NCI-H345 treated with DMSO at 0.1 percent for 48 hours (cell line): Measurements from ENCODE around the gene PPP2R5C.
"Not testable (repeated sequence)": the region's sequence is repeated elsewhere in the genome, so short reads cannot be mapped to it uniquely, and the experiment has no call there.

Experiments used
- DNase-seq: peaks from one replicate; lab custom pipeline; 2025; ENCODE audit not compliant: unreplicated experiment; lab: John Stamatoyannopoulos, UW

PPP2R5C gene

GRCh38 chr14:101726954-101727302 is 34.6 kb upstream of the PPP2R5C start:
- no peak for DNase-seq

- DNase-seq, result no peak
Observed at GRCh38 chr14:101727611-101728366, 33.7 kb upstream of the PPP2R5C start.

GRCh38 chr14:101728367-101728742 is 33.2 kb upstream of the PPP2R5C start:
- DNase-seq, result no peak

DNA sequence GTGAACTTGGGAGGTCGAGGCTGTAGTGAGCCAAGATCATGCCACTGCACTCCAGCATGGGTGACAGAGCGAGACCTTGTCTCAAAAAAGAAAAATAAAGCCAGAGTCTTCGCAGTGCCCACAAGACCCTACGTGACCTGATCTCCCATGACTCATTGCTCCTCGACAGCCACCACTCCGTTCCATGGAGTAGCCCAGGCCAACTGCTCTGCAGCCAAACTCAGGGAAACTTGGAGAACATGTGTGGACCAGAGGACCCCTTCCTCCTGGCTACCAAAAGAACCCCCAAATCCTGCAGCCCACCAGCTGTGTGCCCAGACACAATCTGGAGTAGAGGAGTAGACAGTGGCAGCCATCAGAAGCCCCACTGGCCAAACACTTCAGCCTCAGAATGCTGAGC is 32.1 kb upstream of the PPP2R5C start:
- DNase-seq, result no peak

DNA sequence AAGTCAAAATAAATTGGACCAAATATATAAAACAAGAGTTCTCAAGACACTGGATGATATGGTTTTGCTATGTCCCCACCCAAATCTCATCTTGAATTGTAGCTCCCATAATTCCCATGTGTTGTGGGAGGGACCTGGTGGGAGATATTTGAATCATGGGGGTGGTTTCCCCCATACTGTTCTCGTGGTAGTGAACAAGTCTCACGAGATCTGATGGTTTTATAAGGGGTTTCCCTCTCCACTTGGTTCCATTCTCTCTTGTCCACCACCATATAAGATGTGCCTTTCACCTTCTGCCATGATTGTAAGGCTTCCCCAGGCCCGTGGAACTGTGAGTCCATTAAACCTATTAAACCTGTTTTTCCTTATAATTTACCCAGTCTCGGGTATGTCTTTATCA is 31.4 kb upstream of the PPP2R5C start:
- DNase-seq, result not testable (repeated sequence)

DNA sequence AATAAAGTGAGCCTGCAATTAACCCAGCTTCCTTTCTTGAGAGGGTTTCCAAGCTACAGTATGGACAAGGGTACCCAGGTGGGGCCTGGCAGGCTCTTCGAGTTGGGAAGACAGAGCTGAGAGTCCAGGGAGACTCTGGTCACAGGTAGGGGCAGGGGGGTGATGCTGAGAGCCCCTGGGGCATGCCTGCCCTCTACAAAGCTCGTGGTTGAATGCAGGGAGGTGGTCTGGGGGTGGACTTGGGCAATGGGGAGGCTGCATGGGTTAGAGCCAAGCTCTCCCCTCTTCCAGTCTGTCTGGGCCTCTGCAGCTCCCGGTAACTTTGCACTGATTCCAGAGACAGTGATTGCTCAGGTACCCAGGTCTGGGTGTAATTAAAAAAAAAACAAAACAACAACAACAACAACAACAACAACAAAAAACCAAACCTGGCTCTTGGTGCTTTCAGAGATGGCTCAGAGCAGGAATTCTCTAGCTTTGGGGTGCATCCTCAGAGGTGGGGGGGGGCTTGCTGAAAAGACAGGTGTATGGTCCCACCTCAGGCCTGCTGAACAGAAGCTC is 30.8 kb upstream of the PPP2R5C start:
- DNase-seq, result no peak

DNA sequence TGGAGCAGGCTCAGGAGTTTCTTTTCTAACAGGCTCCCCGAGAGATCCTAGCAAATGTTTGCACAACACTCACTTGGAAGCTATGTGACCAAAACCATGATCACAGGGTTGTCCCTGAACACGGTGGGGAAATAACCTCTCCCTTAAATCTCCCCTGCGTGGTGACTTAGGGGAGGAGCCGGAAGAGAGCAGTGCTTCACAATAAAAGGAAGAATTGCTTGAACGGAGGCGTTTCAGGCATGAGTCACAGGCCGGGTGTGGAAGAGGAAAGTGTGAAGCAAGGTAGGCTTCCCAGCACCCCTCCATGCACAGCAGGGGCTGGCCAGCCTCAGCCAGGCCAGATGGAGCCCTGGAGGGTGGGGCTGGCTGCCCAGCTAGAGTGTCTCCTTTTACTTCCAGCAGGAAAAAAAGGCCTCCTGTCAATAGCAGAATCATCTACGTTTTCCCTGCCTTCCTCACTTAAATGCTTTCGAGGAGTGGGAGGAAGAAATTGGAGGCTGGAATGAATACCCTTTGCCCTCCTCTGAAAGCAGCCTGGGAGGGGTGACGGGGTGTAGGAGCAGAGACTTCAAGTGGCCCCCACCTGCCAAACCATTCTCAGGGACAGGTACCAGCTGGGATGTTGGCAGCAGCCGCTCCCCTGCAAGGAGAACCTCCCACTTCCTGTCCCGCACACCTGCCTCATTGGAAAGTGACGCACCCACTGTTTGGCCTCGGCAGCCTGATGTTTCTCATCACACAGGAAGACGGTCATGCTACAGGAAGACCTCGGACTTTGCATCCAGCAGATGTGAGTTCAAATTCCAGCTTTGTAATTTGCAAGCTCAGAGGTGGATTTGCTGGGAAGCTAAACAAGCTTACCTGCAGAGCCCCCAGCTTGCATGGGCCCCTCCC is 30.1 kb upstream of the PPP2R5C start:
- DNase-seq, result peak; percentile 77

DNA sequence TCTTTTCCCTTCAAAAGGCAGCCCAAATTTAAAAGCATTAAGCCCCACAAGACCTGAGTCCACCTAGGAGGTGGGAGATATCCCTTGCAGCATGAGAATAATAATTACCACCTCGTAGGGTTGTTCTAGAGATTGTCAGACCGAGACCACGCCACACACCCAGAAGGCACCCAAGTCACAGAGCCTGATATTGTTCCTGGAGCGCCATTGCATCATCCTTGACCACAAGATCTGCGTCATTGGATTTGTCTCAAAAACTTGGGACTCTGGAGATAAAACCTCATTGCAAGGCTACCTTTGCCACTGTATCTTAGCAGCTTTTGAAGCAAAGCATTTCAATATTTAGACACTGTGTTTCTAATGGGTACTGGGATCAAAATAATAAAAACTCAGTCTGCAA is 29.4 kb upstream of the PPP2R5C start:
- no peak for DNase-seq

GRCh38 chr14:101733211-101733610 is 28.3 kb upstream of the PPP2R5C start:
- no peak for DNase-seq

DNA sequence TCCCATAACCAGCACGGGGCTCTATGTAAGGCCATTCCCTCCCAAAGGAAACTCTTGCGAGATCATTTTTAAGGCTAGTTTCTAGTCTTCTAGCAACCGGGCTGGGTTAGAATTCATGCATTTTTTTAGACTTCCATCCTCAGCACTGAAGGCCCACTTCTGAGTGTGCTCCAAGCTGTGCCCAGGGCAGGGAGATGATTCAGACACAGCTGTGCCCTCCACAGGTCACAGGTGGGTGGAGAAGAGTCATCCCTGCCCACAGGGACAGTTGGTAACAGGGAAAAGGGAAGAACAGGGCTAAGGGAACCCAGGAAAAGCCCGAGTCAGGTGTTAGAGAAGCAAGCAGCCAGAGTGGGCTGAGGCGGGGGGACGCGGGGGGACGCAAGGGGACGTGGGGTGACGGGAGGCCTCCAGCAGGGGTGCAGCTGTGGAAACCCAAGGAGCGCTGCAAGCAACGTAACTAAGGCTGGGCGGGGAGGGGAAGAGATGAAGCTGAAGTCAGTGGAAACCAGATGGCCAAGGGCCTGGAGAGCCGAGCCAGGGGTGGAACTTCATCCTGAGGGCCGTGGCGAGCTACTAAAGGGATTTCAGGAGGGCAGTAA is 27.2 kb upstream of the PPP2R5C start:
- no peak for DNase-seq

DNA sequence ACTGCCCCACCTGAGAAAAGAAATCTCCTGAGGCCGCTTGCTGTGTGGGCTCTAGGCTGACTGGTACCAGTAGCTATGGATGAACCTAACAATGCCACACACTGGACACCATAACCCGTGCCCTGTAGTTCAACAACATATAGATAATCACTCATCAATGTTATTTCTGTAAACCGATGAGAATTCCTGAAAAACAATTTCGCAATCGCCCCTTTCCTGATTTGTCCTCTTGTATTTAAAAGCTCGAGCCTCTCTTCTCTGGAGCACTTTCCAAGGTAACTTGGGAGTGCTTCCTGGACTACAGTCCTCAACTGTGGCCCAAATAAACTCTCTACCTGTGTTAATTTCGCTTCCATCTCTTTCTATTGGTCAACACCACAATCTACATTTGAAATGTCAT is 26.1 kb upstream of the PPP2R5C start:
- no peak for DNase-seq

GRCh38 chr14:101736071-101736470 is 25.4 kb upstream of the PPP2R5C start:
- DNase-seq, result no peak

- DNase-seq, result no peak
Observed at GRCh38 chr14:101736585-101736984, 24.9 kb upstream of the PPP2R5C start.

- DNase-seq, result no peak
Observed at GRCh38 chr14:101737414-101738339, 23.8 kb upstream of the PPP2R5C start.

- DNase-seq, result no peak
Observed at GRCh38 chr14:101738703-101739320, 22.7 kb upstream of the PPP2R5C start.

DNA sequence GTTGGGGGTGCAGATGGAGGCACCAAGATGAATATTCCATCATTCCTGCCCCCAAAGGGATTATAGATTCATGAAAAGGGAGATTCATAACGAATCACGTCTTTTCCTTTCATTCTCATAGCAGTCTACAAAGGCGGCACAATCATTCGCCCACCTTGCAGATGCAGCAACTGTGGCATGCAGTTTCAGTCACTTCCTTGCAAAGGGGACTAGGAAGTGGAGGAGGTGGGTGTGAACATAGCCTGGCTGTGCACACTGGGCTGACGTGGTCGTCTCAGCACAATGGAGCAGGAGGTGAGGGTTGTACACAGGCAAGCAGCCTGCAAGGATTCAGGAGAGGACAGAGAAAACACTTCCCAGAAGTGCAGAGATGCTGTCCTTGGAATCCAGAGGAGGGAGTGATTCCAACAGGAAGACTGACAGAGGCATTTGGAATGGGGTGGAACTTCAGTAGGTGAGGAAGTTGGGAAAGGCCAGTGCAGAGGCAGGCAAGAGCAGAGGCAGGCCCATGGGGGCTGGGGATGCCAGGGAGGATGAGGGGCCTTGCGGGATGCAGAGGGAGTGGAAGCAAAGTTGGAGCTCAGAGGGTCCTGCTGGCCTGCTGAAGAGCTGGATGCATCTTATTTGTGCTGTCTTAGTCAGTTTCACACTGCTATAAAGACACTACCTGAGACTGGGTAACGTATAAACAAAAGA is 21.9 kb upstream of the PPP2R5C start:
- DNase-seq, result no peak

DNA sequence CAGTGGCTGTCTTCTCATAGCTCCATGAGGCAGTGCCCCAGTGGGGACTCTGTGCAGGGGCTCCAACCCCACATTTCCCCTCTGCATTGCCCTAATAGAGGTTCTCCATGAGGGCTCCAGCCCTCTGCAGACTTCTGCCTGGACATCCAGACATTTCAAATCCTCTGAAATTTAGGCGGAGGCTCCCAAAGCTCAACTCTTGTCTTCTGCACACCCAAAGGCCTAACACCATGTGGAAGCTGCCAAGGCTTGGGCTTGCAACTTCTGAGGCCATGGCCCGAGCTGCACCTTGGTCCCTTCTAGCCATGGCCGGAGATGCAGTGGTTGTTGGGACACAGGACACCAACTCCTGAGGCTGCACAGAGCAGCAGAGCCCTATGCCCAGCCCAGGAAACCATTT is 20.5 kb upstream of the PPP2R5C start:
- DNase-seq, result no peak

GRCh38 chr14:101743701-101744100 is 17.8 kb upstream of the PPP2R5C start:
- DNase-seq, result no peak

- not testable (repeated sequence) for DNase-seq
Observed at GRCh38 chr14:101744382-101744781, 17.1 kb upstream of the PPP2R5C start.

DNA sequence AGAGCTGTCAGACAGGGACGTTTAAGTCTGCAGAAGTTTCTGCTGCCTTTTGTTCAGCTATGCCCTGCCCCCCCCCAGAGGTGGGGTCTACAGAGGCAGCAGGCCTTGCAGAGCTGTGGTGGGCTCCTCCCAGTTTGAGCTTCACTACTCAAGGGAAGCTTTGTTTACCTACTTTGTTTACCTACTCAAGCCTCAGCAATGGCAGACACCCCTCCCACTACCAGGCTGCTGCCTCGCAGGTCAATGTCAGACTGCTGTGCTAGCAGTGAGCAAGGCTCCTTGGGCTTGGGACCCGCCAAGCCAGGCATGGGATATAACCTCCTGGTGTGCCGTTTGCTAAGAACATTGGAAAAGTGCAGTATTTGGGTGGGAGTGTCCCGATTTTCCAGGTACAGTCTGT is 11.8 kb upstream of the PPP2R5C start:
- not testable (repeated sequence) for DNase-seq
